Activated T-cell treated with anti-CD3 and anti-CD28 coated beads for 1 hour (primary cell): ENCODE measurements around the gene NISCH.
A peak's percentile ranks its signal among the peaks of the same experiment; 100 is the strongest.

Experiments used
- DNase-seq: peaks from one replicate; pipeline ENCODE4 v3.0.0-alpha.2; 2020; ENCODE audit warnings: low read depth

NISCH gene

DNA sequence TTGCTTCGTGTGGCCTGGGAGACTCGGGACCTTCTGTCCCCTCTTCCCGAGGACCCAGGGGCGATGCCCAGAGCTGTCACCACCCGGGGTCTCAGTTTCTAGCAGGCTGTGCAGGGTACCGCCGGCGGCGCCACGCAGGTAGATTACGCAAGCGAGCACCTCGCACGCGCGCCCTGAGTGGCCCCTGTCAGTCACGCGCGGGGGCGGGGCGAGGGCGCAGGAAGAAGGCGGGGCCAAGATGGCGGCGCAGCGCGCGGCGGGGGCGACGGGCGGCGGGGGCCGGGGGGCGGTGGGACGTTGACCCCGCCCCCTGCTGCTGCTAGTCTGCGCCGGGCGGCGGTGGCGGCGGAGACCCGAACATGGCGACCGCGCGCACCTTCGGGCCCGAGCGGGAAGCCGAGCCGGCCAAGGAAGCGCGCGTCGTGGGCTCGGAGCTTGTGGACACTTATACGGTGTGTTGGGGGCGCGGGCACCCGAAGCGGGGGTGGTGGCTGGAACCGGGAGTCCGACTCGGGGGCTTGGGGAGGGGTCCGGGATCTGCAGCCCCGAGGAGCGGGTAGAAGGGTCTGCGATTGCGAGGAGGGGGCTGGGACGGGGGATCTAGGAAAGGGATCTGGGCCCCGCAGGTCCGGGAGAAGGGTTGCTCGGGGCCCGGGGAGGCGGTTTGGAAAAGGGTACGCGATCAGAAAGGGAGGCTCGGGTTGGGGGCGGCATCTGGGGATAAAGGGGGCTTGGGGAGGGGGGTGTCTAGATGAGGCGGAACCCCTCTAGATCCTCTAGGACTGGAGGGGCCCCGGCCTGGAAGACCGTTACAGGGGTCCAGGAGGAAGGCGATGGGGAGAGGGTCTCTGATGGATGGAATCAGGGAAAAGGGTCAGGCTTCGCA lies at the start of gene NISCH:
TSS of gene NISCH (plus strand) at position 322 of the 886 bp plus-strand sequence. CDS start at position 360, 38 bp downstream.
- peak; percentile 99 for DNase-seq

- no peak for DNase-seq
Observed at GRCh38 chr3:52406231-52406661, 49.2 kb upstream of the NISCH start.

DNA sequence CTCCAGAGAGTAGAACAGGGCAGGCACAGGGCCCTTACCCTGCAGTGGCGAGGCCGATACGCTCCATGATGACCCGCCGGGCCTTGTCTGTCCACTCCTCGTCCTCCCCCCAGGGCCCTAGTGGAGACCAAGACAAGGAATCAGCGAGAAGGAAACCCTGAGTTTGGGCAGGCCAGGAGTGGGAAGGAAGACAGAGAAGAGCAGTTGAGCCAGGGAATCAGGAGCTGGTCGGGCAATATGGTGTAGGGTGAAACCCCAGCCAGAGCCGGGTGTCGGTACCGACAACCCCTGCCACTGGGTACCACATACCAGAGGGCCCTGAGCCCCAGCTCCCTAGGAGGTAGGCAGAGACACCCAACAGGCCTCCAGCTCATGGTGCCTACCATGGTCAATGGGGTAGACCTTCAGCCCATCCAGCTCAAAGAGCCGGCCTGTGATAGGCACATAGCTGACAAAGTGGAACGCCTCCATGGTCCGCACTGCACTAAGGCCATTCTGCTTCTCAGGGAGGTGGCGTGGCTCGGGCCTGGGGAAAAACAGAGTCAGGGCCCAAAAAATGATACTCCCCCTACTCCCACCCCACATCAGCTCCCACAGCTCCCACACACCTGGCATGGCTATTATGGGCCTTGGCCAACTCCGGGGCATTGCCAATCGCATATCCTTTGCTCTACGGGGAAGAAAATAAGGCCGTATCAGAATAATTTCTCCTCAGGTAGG lies 48.5 kb upstream of the NISCH start:
- DNase-seq, result no peak

- DNase-seq, result no peak
Observed at GRCh38 chr3:52407779-52408178, 47.6 kb upstream of the NISCH start.

DNA sequence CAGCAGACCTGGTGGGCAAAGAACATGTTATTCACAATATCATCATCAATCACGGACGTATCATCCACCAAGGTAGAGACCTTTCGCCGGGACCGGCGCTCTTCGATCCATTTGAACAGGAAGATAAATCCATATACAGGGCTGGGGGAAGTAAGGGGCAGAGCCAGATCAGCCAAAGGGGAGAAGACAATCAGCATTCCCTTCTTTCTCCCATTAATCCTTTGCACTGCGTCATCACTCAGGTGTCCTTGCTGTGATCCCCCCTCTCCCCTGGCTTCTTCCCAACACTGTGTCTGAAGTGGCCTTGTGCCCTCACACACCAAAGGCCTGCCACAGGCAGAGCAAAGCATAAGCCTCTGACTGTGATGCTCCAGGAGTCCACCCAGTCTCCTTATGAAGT lies 46.9 kb upstream of the NISCH start:
- DNase-seq, result no peak

DNA sequence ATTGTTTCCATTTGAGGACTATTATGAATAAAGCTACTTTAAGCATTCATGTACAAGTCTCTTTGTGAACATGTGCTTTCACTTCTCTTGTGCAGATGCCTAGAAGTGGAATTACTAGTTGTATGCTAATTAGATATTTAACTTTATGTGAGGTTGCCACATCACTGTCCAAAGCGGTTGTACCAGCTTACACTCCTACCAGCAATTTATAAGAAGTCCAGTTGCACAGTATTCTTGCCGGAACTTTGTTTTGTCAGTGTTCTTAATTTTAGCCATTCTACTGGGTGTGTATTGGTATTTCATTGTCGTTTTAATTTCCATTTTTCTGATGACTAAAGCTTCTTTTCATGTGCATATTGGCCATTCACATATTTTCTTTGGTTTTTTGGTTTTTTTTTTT lies 39.6 kb upstream of the NISCH start:
- no peak for DNase-seq

GRCh38 chr3:52420388-52420787 lies 35.0 kb upstream of the NISCH start:
- no peak for DNase-seq

- no peak for DNase-seq
Observed at GRCh38 chr3:52422669-52423068, 32.7 kb upstream of the NISCH start.

- DNase-seq, result no peak
Observed at GRCh38 chr3:52423173-52423572, 32.2 kb upstream of the NISCH start.

GRCh38 chr3:52428151-52429005 lies 27.0 kb upstream of the NISCH start:
- no peak for DNase-seq

GRCh38 chr3:52429031-52429430 lies 26.4 kb upstream of the NISCH start:
- DNase-seq, result no peak

GRCh38 chr3:52429779-52430415 lies 25.5 kb upstream of the NISCH start:
- DNase-seq, result no peak

DNA sequence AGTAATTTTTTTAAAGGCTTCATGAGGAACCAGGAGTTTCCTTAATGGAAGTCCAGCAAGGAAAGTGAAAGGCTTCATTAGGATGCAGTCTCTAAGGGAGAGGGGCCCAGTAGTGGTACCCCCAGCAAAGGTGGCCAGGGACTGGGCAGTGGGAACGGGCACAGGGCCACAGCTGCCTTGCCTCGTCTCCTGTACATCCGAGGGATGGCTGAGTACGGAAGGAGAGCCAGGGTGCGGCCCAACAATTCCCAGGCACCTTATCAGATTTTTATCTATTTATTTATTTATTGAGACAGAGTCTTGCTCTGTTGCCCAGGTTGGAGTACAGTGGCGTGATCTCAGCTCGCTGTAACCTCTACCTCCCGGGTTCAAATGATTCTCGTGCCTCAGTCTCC lies 25.0 kb upstream of the NISCH start:
- DNase-seq, result no peak

- DNase-seq, result no peak
Observed at GRCh38 chr3:52431459-52432223, 23.8 kb upstream of the NISCH start.

DNA sequence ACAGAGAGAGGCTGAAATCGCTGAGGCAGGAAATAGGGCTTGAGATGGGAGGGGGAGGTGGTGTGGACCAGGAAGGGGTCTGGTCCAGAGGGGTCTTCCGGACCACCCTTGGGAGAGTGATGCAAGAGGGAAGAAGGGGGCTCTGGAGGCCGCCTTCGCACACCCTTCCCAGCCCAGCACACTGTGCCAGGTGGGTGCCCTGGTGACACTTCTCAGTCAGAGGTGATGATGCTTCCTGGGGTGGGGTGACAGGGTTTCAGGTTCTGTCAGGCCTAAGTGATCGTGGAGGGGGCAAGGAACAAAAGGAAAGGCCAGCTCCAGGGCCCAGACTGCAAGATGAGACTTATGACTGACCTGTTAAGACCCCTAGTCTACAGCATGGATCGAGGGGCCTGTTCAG lies 23.2 kb upstream of the NISCH start:
- no peak for DNase-seq

DNA sequence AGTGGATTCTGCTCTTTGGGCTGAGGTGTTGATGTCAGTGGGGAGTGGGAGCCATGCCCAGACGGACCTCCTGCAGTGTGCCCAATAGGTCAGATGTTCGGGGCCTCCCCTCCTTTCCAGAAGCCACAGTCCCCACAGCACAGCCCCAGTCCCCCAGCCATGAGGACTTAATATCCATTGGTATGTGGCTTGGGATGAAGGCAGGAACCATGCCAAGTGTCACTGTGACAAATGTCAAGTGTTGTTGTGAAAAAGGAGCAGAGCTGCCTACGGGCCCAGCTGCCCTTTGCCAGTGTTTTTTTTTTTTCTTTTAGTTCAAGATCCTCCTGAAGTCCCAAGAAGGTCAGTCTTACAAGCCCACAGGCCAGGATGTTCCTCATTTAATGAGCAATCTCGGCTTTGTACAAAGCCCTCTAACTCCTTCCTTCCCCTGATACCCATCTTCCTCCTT lies 22.7 kb upstream of the NISCH start:
- DNase-seq, result no peak

DNA sequence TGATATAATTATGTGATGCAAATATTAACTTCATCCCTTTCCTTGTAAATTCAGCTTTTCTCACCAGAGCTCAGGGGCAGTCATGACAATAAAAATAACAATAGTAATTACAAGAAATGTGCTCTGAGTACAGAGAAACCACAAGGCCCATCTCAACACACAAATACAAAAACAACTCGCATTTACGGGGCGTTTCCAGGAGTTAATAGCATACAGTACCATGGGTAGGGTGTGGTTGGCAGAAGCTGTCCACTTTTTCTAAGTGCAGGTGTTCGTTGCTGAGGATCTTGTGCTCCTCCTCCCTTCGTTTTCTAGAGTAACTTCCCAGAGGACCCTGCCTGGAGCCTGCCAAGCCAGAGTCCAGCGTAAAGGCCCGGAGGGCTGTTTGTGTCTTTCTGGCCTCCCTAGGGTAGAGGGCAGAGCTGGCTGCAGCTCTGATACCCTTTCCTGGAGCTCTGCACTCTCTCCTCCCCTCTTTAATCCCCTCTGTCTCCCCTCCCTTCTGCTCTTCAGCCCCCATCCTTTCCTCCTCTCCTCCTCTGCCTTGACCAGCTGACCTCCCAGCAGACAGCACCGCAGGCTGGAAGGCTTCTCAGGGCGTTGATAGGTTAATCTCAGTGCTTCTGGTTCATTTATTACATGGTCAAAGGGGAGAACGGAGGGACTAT lies 21.9 kb upstream of the NISCH start:
- no peak for DNase-seq

GRCh38 chr3:52433996-52434479 lies 21.4 kb upstream of the NISCH start:
- DNase-seq, result no peak

GRCh38 chr3:52434491-52435115 lies 20.8 kb upstream of the NISCH start:
- DNase-seq, result no peak
